Measurements from ENCODE around the gene ZNF366. TPM values are rescaled to one million over a fixed set of nuclear protein-coding genes. Genes with fewer than 3 reads are reported as not detected.

ZNF366 gene
- total and polyA plus RNA-seq, 10 donors = 0.26 to 19.8 (median 9.4) TPM

DNA sequence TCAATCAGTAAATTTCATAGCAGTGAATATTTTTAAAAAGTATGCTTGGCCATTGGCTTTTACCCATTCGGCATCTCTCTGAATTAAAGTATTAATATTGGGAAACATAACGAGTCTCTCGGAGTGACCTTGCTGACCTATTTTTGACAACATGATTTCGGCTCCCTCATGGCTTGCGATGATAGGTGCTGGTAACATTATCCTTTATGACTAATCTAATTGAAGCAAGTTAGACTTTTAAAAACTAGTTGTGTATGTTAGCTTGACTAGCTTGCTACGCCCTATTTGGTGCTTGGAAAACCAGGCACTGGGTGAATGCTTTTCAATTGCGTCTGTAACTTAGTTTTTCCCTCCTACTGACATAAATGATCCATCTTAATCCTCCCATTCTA lies 1.1 kb downstream of the ZNF366 start:
- DNase-seq = no peak
- Histone ChIP-seq H3K4me3 (peak overlapping the region in 7 of 8 donors; percentile 18 to 61 (median 32)), H3K36me3 (no peaks in the 10 kb centered on the region), H3K27me3 (replicated peaks in 1 of 7) (no peaks in the 10 kb centered on the region), H3K4me1 (peaks cover 13 to 81% (median 41%) of the 10 kb centered on the region in 6 donors), H3K27ac (peak overlapping the region; percentile 36 to 80 (median 68)), H3K9me3 (no peaks in the 10 kb centered on the region)
- TF ChIP-seq, protein P1, sequence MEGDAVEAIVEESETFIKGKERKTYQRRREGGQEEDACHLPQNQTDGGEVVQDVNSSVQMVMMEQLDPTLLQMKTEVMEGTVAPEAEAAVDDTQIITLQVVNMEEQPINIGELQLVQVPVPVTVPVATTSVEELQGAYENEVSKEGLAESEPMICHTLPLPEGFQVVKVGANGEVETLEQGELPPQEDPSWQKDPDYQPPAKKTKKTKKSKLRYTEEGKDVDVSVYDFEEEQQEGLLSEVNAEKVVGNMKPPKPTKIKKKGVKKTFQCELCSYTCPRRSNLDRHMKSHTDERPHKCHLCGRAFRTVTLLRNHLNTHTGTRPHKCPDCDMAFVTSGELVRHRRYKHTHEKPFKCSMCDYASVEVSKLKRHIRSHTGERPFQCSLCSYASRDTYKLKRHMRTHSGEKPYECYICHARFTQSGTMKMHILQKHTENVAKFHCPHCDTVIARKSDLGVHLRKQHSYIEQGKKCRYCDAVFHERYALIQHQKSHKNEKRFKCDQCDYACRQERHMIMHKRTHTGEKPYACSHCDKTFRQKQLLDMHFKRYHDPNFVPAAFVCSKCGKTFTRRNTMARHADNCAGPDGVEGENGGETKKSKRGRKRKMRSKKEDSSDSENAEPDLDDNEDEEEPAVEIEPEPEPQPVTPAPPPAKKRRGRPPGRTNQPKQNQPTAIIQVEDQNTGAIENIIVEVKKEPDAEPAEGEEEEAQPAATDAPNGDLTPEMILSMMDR (IDR thresholded peaks at IDR 0.05 in 8 of 11, conservative IDR thresholded peaks at IDR 0.05 in 3 of 11) = no peak
- TF ChIP-seq POLR2A (IDR thresholded peaks at IDR 0.05) (no peak), POLR2AphosphoS5 (IDR thresholded peaks at IDR 0.05) (no peak)
- 74 to 83% (median 76%) methylated on average over 7 of the region's 7 CpGs for WGBS, 5 donors
- intact Hi-C loops (cut with DNase I; ENCODE audit: low total_unique reads) = loop anchor here (10.0 kb wide), 1 partner anchor 51 kb away; no protein-coding TSS in a partner anchor

DNA sequence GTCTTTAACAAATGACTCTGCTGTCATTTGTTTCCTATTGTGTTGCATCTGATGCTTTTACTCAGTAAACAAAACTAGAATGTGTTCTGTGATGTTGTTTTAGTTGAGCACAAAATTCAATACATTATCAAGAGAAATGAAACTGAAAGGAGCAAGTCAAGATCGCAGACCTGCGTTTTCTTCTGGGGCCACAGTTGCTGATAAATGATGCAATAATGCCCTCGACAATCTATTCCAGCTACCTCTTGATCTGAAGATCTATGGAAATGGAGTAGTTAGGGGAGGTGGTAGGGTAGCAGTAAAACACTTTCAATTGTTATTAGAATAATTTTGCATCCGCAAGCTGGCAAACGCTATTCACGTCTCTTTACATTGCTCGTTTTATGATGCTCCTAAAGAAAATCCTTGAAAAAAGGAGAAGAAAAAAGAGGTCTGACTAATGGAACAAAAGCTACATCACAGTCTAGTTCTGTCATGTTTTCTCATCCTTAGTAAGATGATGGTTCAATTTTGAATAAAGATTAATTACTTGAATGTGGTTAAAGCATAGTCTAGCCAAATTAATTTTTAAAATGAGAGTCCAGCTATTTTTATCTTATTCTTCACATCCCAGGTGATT lies 1.6 kb downstream of the ZNF366 start:
- peak overlapping the region; percentile 22 to 80 (median 68) for H3K27ac ChIP-seq
- WGBS, 5 donors = 50 to 60% (median 54%) methylated on average over 7 of the region's 7 CpGs
- intact Hi-C loops (cut with DNase I; ENCODE audit: low total_unique reads) = loop anchor here (10.0 kb wide), 1 partner anchor 51 kb away; no protein-coding TSS in a partner anchor
- DNase-seq = no peak
- TF ChIP-seq POLR2AphosphoS5 (IDR thresholded peaks at IDR 0.05) (no peak), POLR2A (IDR thresholded peaks at IDR 0.05) (no peak)
- TF ChIP-seq, protein P1 (IDR thresholded peaks at IDR 0.05 in 8 of 11, conservative IDR thresholded peaks at IDR 0.05 in 3 of 11) = no peak
- no peaks in the 10 kb centered on the region for H3K27me3 ChIP-seq (replicated peaks in 1 of 7)
- peaks cover 13 to 76% (median 39%) of the 10 kb centered on the region in 6 donors for H3K4me1 ChIP-seq
- no peaks in the 10 kb centered on the region for H3K36me3 ChIP-seq
- H3K4me3 ChIP-seq = peak overlapping the region in 7 of 8 donors; percentile 18 to 61 (median 32)
- no peaks in the 10 kb centered on the region for H3K9me3 ChIP-seq

DNA sequence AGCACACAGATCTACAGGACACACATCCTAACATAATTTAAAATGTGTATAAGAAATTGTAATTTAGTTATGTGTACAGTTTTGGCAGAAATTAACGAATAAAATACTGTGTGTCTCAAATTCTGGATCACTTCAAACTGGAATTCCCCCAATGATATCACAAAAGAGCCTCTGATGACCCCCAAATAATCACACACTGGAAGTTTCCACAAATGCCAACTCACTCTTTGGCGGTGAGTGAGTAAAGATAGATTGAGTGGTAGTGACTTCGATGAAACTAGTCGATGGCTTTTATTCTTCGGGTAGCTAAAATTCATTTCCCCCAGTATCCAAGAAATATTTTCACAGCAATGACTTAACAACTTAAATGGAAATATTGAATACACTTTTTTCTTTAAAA lies 2.2 kb downstream of the ZNF366 start:
- TF ChIP-seq POLR2AphosphoS5 (IDR thresholded peaks at IDR 0.05) (no peak), POLR2A (IDR thresholded peaks at IDR 0.05) (no peak)
- TF ChIP-seq, protein P1 (IDR thresholded peaks at IDR 0.05 in 8 of 11, conservative IDR thresholded peaks at IDR 0.05 in 3 of 11) = no peak
- Histone ChIP-seq H3K27me3 (replicated peaks in 1 of 7) (no peaks in the 10 kb centered on the region), H3K27ac (peak overlapping the region; percentile 29 to 80 (median 68)), H3K4me3 (peak overlapping the region in 5 of 8 donors; percentile 22 to 61 (median 33)), H3K36me3 (no peaks in the 10 kb centered on the region), H3K4me1 (peaks cover 13 to 72% (median 39%) of the 10 kb centered on the region in 6 donors), H3K9me3 (no peaks in the 10 kb centered on the region)
- intact Hi-C loops (cut with DNase I; ENCODE audit: low total_unique reads) = loop anchor here (10.0 kb wide), 1 partner anchor 50 kb away; no protein-coding TSS in a partner anchor
- no peak for DNase-seq
- WGBS, 5 donors = 65 to 81% (median 69%) methylated on average over 5 of the region's 5 CpGs

DNA sequence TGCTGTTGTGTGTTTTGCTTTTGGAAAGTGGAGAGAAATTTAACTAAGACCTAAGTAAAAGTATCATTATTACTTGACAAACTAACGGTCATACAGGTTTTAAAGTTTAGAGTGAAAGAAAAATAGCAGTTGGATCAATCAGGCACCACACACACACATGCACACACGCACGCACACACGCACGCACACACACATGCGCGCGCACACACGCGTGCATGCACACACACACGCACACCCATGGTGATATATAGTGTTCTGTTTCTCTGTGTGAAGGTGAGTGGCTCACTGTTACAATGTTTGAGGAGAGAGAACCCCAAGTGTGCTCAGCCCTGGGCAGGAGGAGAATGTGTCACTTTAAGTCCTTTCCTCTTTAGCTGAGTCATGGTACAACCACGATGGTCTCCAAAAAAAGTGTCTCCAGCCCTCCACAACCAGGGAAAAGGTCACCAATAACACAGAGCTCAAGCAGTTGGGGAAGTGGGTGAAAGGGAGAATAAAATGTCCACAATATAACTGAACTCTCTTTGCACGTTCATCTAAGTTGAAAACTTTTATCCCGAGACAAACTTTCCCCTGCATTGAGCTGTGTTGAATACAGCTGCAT lies 3.2 kb downstream of the ZNF366 start:
- H3K9me3 ChIP-seq = no peaks in the 10 kb centered on the region
- H3K4me1 ChIP-seq = peaks cover 13 to 64% (median 35%) of the 10 kb centered on the region in 6 donors
- peak overlapping the region in 7 of 8 donors; percentile 24 to 80 (median 69) for H3K27ac ChIP-seq
- WGBS, 5 donors = 59 to 73% (median 61%) methylated on average over 14 of the region's 14 CpGs
- DNase-seq = no peak
- TF ChIP-seq POLR2AphosphoS5 (IDR thresholded peaks at IDR 0.05) (peak; percentile 27 to 65 (median 45)), POLR2A (IDR thresholded peaks at IDR 0.05) (no peak)
- TF ChIP-seq, protein P1 (IDR thresholded peaks at IDR 0.05 in 8 of 11, conservative IDR thresholded peaks at IDR 0.05 in 3 of 11) = no peak
- intact Hi-C loops (cut with DNase I; ENCODE audit: low total_unique reads) = loop anchor here (10.0 kb wide), 1 partner anchor 49 kb away; no protein-coding TSS in a partner anchor
- no peaks in the 10 kb centered on the region for H3K27me3 ChIP-seq (replicated peaks in 1 of 7)
- H3K36me3 ChIP-seq = no peaks in the 10 kb centered on the region
- H3K4me3 ChIP-seq = peak overlapping the region in 3 of 8 donors; percentile 8 to 61 (median 43)
